Activated CD4-positive, alpha-beta T cell treated with anti-CD3 and anti-CD28 coated beads, Interleukin-2, amount 50 U/mL, for 1 hour (primary cell): Measurements from ENCODE around the gene MARCHF7.
"Not testable (repeated sequence)": the region's sequence is repeated elsewhere in the genome, so short reads cannot be mapped to it uniquely, and the experiment has no call there.

Experiments
- DNase-seq: peaks from one replicate; pipeline ENCODE4 v3.0.0-alpha.2; 2020

MARCHF7 gene

DNA sequence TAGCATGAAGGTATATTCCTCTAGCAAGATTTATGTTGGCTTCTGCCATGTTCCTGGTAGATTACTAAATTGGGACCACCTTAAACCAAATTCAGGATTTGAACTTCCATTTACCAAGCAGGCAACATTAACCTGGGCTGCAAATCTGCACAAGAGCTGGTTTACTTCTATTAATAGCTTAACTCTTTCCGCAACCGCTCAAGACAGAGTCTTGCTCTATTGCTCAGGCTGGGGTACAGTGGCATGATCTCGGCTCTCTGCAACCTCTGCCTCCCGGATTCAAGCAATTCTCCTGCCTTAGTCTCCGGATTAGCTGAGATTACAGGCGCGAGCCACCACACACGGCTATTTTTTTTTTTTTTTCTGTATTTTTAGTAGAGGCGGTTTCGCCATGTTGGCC is 8.4 kb downstream of the MARCHF7 start:
- no peak for DNase-seq

DNA sequence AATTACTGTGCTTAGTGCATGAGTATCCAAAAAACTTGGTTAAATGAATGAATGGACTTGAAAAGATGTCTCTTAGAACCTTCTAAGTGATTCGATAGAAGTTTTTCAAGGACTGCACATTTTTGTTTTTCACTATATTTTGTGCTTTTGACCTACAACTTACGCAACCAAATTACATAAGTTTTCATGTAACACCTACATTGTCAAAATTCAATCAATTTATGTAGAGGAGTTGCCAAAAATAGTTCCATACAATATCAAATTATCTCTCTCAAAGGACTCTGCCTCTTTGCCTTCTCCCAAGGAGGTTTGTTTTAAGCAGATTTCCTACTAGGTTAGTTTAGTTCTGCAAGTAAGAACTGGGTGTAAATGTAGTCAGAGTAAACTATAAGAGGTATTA is 10.3 kb downstream of the MARCHF7 start:
- DNase-seq = no peak

DNA sequence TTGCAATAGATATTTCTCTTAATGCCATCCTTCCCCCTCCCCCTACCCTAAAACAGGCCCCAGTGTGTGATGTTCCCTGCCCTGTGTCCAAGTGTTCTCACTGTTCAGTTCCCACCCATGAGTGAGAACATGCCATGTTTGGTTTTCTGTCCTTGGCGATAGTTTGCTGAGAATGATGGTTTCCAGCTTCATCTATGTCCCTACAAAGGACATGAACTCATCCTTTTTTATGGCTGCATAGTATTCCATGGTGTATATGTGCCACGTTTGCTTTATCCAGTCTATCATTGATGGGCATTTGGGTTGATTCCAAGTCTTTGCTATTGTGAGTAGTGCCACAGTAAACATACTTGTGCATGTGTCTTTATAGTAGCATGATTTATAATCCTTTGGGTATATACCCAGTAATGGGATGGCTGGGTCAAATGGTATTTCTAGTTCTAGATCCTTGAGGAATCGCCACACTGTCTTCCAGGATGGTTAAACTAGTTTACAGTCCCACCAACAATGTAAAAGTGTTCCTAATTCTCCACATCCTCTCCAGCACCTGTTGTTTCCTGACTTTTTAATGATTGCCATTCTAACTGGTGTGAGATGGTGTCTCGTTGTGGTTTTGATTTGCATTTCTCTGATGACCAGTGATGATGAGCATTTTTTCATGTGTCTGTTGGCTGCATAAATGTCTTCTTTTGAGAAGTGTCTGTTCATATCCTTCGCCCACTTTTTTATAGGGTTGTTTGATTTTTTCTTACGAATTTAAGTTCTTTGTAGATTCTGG is 12.7 kb downstream of the MARCHF7 start:
- not testable (repeated sequence) for DNase-seq

DNA sequence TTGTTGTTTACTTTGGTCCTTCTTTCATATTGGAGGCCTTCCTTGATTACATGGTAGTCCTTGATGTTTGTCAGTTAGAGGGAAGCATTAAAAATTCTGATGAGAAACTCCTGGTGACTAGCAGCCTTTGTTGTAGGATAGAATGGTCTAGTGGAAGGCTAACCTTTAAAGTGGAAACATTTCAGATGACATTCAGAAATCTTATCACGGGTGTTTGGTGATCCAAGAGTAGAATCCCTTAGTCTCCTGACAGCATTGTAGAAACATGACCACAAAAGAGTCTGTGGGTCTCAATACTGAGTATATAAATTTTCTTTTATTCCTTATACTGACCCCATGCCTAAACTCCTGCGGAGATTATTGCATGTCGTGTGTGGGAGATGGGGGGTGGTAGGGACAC is 13.4 kb downstream of the MARCHF7 start:
- DNase-seq = no peak

DNA sequence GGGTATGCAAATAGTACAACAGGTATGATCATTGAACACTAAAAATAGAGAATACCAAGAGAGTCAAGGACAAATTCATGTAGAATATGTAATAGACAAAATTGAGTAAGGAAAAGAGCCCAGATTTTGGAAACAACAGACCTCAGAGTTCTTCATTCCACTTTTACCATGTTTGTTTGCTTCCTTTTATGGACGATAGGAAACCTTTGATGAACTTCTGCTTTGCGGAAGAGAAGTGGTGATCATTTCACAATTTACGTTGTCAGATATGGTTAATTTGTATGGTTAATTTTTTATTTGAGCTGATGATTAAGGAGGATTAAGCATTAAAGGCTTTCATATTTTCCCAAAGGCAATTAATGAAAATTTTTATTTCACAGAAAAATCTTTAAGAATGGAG is 16.3 kb downstream of the MARCHF7 start:
- DNase-seq = no peak

DNA sequence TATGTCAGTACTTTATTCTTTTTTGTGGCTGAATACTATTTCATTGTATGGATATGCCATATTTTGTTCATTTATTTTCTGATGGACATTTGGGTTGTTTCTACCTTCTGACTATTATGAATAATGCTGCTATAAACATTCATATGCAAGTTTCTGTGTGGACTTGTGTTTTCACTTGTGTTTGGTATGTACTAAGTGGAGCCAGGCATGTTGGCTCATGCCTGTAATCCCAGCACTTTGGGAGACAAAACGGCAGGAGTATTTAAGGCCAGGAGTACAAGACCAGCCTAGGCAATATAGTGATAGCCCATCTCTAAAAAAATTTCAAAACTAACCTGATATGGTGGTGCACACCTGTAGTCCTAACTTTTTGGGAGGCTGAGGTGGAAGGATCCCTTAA is 23.3 kb downstream of the MARCHF7 start:
- DNase-seq = no peak

DNA sequence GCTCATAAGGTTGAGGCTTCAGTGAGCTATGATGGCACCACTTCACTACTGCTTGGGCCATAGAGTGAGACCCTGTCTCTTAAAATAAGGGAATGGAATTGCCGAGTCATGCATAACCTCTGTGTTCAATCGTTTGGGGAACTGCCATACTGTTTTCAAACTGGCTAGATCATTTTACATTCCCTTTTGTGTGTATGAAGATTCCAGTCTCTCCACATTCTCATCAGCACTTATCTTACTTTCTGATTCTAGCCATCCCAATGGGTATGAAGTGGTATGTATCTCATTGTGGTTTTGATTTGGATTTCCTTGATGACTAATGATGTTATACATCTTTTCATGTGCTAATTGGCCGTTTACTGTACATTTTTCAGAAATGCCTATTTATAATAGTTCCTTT is 23.7 kb downstream of the MARCHF7 start:
- no peak for DNase-seq

DNA sequence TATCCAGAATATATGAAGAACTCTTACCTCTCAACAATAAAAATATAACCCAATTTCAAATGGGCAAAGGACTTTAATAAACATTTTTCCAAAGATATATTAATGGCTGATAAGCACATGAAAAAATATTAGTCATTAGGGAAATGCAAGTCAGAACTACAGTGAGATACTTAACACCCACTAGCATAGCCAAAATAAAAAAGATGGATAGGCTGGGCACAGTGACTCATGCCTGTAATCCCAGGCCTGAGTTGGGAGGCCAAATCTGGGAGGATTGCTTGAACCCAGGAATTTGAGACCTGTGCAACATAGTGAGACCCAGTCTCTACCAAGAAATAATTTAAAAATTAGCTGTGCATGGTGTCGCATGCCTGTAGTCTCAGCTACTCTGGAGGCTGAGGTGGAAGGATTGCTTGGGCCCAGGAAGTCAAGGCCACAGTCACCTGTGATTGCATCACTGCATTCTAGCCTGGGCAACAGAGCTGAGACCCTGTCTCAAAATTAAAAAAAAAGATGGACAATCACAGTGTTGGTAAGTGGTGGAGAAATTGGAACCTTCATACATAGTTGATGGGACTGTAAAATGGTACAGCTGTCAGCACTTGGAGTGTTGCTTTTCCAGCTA is 25.1 kb downstream of the MARCHF7 start:
- DNase-seq = no peak

DNA sequence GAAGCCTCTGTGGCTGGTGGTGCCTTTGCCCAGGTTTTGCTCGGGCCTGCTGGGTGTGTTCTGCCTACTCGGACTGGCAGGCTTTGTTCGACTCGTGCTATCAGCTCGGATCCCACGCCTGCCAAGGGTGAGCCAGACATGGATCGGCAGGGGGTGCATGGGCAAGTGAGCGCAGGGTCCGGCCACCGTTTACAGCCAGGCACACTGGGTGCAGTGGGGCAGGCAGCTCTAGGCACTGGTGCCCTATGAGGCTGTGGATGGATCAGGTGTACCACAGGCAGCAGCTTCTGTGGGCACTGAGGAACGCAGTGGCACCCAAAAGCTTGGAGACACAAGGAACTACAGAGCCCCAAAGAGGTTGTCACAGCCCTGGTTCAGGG is 25.6 kb downstream of the MARCHF7 start:
- no peak for DNase-seq

DNA sequence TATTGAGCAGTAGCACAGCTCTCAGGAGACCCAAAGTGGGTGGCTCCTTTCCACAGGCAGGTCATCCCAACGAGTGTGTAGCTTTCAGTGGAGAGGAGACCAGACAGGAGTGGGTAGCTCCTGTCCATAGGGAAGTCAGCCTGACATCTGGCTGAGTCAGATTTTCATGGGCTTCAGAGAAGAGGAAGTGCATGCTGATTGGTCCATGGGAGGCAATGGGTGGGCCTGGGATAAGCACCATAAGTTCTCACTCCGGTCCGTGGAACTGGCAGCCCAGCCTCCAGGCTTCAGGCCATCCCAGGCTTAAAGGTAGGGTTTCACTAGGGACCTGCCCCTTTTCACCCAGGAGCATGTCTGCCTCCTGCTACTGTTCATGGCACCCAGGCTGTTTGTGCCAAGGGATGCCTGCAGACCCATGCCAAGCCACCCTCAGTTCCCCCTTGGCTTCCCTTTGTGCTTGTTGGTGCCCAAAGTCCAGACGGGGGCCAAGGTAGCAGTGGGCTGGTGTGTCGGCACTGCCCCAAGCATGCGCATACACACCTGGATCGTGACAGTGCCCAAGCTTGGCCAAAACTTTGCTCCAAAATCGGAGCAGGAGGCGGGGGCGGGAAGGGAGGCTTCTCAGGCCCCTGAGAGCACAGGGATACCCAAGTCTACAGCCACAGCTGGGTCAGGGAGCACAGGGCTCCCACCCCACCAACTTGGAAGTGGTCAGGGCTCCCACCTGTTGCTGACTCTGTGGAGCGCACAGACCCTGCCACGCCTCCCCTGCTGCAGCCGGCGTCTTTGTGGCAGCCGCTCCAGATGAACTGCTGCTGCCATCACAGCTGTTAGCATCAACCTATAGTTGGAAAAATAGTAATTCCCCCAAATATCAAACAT is 26.4 kb downstream of the MARCHF7 start:
- no peak for DNase-seq

DNA sequence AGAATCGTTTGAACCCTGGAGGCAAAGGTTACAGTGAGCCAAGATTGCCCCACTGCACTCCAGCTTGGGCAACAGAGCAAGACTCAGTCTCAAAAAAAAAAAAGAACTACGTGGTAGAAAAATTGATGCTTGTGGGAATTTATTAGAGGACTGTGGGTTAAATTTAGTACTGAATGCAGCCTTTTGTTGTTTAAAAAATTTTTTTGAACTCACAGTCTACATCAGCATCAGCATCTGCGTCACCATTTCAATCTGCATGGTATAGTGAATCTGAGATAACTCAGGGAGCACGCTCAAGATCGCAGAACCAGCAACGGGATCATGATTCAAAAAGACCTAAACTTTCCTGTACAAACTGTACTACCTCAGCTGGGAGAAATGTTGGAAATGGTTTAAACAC is 30.5 kb downstream of the MARCHF7 start:
- DNase-seq = no peak

DNA sequence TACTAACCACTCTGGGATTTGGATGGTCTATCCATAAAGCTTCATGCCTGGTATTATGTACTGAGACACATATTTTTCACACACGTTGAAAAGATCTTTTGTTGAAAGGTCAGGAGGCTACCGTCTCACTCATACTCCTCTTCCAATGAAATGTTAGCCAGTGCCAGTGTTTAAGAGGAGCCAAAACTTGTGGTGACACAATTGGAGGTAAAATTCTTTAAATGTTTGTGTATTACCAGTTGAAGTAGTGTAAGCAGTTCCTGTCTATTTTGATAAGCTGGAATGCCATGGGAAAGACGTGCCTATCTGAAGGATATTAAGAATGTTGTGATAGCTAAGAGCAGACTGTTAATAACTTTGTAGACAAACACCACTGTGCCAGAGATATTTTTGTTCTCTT is 32.1 kb downstream of the MARCHF7 start:
- no peak for DNase-seq

DNA sequence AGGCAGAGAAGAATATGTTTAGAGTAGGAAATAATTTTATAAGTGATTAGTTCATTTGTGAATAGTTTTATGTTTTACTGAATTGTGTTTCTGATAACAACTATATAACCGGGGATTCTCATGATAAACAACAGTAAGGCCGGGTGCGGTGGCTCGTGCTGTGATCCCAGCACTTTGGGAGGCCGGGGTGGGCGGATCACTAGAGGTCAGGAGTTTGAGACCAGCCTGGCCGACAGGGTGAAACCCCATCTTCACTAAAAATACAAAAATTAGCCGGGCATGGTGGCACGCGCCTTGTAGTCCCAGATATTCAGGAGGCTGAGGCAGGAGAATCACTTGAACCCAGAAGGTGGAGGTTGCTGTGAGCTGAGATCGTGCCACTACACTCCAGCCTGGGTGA is 32.9 kb downstream of the MARCHF7 start:
- DNase-seq = not testable (repeated sequence)

DNA sequence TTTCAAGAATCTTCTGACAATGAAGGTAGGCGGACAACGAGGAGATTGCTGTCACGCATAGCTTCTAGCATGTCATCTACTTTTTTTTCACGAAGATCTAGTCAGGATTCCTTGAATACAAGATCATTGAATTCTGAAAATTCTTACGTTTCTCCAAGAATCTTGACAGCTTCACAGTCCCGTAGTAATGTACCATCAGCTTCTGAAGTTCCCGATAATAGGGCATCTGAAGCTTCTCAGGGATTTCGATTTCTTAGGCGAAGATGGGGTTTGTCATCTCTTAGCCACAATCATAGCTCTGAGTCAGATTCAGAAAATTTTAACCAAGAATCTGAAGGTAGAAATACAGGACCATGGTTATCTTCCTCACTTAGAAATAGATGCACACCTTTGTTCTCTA is 35.8 kb downstream of the MARCHF7 start:
- no peak for DNase-seq

DNA sequence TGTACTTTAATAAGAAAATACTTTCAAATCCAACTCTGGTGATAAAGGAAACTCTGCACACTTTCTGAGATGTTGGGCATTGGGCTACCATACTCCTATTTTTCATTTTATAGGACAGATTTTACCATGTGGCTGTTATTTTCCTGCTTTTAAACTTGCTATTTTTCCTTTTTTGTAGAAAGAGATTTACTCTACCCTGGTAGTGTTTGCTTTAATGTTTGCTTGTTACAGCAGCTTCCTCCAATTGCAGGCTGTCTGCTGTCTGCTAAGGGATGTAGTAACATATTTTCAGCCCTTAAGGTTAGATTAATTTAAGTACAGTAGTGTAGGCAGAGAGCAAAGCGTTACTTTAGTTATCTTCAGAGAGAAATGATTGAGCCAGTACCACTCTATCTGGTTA is 38.6 kb downstream of the MARCHF7 start:
- DNase-seq = no peak

DNA sequence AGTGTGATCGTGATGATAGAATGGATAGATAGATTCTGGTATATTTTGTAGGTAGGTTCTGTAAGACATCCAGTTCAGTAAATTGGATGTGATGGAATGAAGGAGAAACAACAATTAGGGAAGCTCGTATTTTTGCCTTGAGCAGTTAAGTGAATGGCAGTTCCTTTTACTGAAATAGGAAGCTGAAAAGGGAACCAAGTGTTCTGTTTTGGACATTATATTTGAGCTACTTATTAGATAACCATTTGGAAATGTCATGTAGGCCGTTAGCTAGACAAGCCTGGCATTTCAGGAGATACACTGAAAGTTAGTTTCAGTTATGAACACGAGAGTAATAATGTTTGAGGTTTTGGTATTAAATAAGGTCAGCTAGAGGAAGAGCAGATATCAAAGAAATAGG is 41.5 kb downstream of the MARCHF7 start:
- no peak for DNase-seq

DNA sequence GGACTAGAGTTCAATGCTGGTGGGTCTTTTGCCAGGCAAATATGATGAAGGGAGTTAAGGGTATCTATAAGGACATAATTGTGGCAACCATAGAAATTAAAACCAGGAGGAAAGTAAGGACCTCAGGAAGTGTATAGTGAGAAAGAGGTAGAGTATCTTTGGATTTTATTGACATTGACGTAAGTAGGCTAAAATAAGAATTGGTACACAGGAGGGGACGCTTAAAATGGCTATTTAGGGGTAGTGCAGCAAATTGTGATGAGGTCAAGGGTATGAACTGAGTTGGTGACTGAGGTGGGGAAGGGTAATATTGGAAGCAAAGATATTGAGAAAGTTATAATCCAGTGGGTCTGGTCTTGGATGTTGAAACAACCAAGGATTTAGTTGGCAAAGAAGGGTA is 42.7 kb downstream of the MARCHF7 start:
- DNase-seq = no peak

DNA sequence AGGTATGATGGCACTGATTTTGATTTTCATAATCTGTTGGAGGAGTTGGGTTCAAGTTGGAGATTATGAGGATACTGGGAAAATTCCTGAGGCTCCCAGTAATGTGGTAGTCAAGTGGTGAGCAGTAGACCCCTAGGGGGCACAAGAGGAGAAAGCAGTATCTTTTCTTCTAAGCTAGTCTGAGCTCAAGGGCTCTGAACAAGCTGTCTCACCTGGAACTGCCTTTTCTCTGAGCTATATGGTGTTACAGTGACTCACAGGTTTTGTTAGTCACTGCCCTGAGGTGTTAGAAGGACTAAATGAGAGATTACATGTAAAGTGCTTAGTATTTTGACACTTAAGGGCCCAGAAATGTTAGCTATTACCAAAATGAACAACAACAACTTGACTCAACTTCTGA is 43.5 kb downstream of the MARCHF7 start:
- no peak for DNase-seq

DNA sequence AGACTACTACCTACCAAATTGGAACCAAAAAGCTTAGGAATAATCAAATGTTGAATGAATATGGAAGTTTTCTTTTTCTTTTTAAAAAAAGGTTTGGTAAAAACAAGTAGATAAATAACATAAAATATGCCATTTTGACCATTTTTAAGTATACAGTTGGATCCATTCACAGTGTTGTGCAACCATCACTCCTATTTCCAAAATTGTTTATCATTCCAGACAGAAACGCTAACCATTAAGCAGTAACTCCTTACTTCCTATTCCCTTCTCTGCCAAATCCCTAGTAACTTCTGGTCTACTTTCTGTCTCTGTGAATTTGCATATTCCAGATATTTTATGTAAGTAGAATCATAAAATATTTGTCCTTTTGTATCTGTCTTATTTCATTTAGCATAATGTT is 45.9 kb downstream of the MARCHF7 start:
- DNase-seq = no peak

DNA sequence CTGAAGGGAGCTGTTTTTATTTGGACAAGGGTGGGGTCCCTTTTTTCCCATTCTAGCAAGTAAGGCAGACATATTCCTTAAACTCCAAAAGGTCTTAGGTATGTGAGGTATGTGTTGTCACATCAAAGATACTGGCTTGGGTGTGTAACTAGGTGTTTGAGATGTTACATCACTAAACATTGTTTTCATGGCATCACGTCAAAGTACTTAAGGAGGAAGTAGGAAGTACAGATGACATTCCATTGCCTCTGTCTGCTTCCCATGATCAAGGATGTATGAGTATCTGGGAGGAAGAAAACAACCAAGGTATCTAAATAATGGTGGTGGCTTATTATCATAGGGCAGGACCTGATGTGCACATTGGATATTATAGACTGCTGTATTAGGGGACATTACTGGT is 46.4 kb downstream of the MARCHF7 start:
- DNase-seq = no peak

DNA sequence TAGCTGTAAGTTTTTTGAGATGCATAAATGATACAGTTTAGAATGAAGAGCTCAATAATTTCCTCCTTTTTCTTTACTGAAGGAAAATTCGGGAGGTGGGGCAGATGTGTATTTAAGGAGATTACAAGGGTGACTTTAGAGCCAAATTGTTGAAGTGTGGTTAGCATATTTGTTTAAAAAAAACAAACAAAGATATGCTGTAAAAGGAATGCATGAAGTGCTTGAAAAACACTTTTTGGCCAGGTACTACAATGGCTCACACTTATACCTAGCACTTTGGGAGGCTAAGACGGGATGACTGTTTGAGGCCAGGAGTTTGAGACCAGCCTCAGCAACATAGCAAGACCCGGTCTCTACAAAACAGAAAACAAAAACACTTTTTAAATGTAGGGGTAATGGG is 47.3 kb downstream of the MARCHF7 start:
- DNase-seq = no peak

DNA sequence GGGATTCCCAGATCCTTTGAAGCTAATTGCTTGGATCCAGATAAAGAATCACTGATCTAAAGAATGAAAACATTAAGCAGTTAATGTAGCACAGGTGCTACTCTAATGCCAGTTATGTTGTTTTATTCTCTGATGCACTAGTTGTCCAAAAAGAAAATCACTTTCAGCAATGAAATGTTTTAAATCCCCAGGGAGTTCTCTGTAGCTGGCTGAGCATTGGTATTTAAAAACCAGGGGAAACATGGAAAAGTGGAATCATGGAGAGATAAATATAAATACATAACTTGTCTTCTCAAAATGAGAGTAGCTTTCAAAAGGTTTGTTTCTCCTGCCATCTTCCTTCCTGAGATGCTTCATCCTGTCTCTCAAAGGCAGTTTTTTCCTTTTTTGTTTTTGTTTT is 48.0 kb downstream of the MARCHF7 start:
- no peak for DNase-seq

DNA sequence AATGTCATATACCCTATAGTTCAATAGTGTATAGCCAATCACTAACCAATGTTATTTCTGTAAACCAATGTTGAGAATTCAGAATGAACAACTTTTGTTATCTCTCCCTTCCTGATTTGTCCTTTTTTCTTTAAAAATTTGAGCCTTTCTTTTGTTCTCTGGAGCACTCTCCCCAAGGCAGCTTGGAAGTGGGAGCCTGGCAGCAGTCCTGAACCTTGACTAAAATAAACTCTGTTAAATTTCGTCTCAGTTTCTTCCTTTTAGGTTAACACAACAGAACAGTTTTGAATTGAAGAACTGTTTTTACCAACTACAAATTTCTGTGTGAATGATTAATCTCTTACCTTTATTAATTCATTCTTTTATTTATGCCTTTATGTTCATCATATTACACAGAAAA is 49.8 kb downstream of the MARCHF7 start:
- DNase-seq = no peak
